Measurements from ENCODE around the gene FGA. TPM values are rescaled to one million over a fixed set of nuclear protein-coding genes. Genes with fewer than 3 reads are reported as not detected.

Gene FGA
- total RNA-seq, 1 experiment from 2014 or later, result not detected

- no peak for DNase-seq
- Mint-ChIP-seq H3K27ac (ENCODE audit: unreplicated experiment) (no peak overlapping the region), H3K27me3 (ENCODE audit: unreplicated experiment) (no peaks in the 10 kb centered on the region), H3K36me3 (ENCODE audit: insufficient read depth, unreplicated experiment) (no peaks in the 10 kb centered on the region), H3K4me3 (ENCODE audit: low read depth, unreplicated experiment) (no peak overlapping the region), H3K9me3 (ENCODE audit: low read depth, unreplicated experiment) (no peaks in the 10 kb centered on the region), H3K4me1 (ENCODE audit: low read depth, unreplicated experiment) (peaks cover 26% of the 10 kb centered on the region)
- intact Hi-C loops (cut with micrococcal nuclease; ENCODE audit: unreplicated experiment), result no loop called here
- no peak for TF ChIP-seq CTCF (IDR thresholded peaks at IDR 0.05; ENCODE audit: unreplicated experiment)
- CTCF ChIA-PET, result interaction anchor here (1.2 to 1.3 kb wide), 2 partner anchors 10 to 34 kb away, joined by 3 read pairs; no protein-coding TSS in a partner anchor
- BruUV-seq (replicated peaks), result no TSS peak
These were observed 3.3 kb upstream of the FGA start for GRCh38 chr4:154593868-154594267.

- CTCF ChIA-PET, result no interaction called here
- no peak for DNase-seq
- no peaks in the 10 kb centered on the region for H3K36me3 Mint-ChIP-seq (ENCODE audit: insufficient read depth, unreplicated experiment)
- no peaks in the 10 kb centered on the region for H3K27me3 Mint-ChIP-seq (ENCODE audit: unreplicated experiment)
- intact Hi-C loops (cut with micrococcal nuclease; ENCODE audit: unreplicated experiment), result no loop called here
- H3K4me1 Mint-ChIP-seq (ENCODE audit: low read depth, unreplicated experiment), result peaks cover 26% of the 10 kb centered on the region
- no TSS peak for BruUV-seq (replicated peaks)
- TF ChIP-seq CTCF (IDR thresholded peaks at IDR 0.05; ENCODE audit: unreplicated experiment), result no peak
- H3K9me3 Mint-ChIP-seq (ENCODE audit: low read depth, unreplicated experiment), result no peaks in the 10 kb centered on the region
- H3K27ac Mint-ChIP-seq (ENCODE audit: unreplicated experiment), result no peak overlapping the region
- no peak overlapping the region for H3K4me3 Mint-ChIP-seq (ENCODE audit: low read depth, unreplicated experiment)
These were observed 1.3 kb upstream of the FGA start for GRCh38 chr4:154591890-154592289.

- intact Hi-C loops (cut with micrococcal nuclease; ENCODE audit: unreplicated experiment), result no loop called here
These were observed 995 bp downstream of the FGA start for GRCh38 chr4:154589296-154590197.

GRCh38 chr4:154588198-154588597, 2.3 kb downstream of the FGA start:
- Mint-ChIP-seq H3K4me1 (ENCODE audit: low read depth, unreplicated experiment) (peaks cover 26% of the 10 kb centered on the region), H3K4me3 (ENCODE audit: low read depth, unreplicated experiment) (no peak overlapping the region), H3K9me3 (ENCODE audit: low read depth, unreplicated experiment) (no peaks in the 10 kb centered on the region), H3K27ac (ENCODE audit: unreplicated experiment) (no peak overlapping the region), H3K36me3 (ENCODE audit: insufficient read depth, unreplicated experiment) (no peaks in the 10 kb centered on the region), H3K27me3 (ENCODE audit: unreplicated experiment) (no peaks in the 10 kb centered on the region)
- no peak for TF ChIP-seq CTCF (IDR thresholded peaks at IDR 0.05; ENCODE audit: unreplicated experiment)
- no TSS peak for BruUV-seq (replicated peaks)
- no peak for DNase-seq
- intact Hi-C loops (cut with micrococcal nuclease; ENCODE audit: unreplicated experiment), result no loop called here
- CTCF ChIA-PET, result no interaction called here

More at GRCh38 chr4:154589296-154590197, 995 bp downstream of the FGA start:
- no peak overlapping the region for H3K27ac Mint-ChIP-seq (ENCODE audit: unreplicated experiment)
- H3K4me1 Mint-ChIP-seq (ENCODE audit: low read depth, unreplicated experiment), result peaks cover 26% of the 10 kb centered on the region
- DNase-seq, result no peak
- H3K4me3 Mint-ChIP-seq (ENCODE audit: low read depth, unreplicated experiment), result no peak overlapping the region
- no peaks in the 10 kb centered on the region for H3K36me3 Mint-ChIP-seq (ENCODE audit: insufficient read depth, unreplicated experiment)
- no peak for TF ChIP-seq CTCF (IDR thresholded peaks at IDR 0.05; ENCODE audit: unreplicated experiment)
- H3K27me3 Mint-ChIP-seq (ENCODE audit: unreplicated experiment), result no peaks in the 10 kb centered on the region
- CTCF ChIA-PET, result no interaction called here
- no TSS peak for BruUV-seq (replicated peaks)
- H3K9me3 Mint-ChIP-seq (ENCODE audit: low read depth, unreplicated experiment), result no peaks in the 10 kb centered on the region
